GM11168 (cell line): Measurements from ENCODE around the gene UMAD1.

Source experiments
- in situ Hi-C: fragments of 300-500 bp; cut with MboI; formaldehyde crosslinking; loops from one replicate; pipeline ENCODE4 v1.12.0; 2022; ENCODE audit warnings: low sequenced_read_pairs; ENCODE audit not compliant: unreplicated experiment

UMAD1 gene

GRCh38 chr7:7640221-7641128 lies at the start of gene UMAD1:
UMAD1 (plus strand) TSS chr7:7640752; CDS start chr7:7673372, 32,620 bp downstream.
- in situ Hi-C loops, result no loop called here

GRCh38 chr7:7595451-7595850 lies 45.1 kb upstream of the UMAD1 start:
- in situ Hi-C loops, result loop anchor here (10.0 kb wide), 1 partner anchor 169 kb away; no protein-coding TSS in a partner anchor

GRCh38 chr7:7596176-7596575 lies 44.4 kb upstream of the UMAD1 start:
- in situ Hi-C loops, result loop anchor here (10.0 kb wide), 1 partner anchor 169 kb away; no protein-coding TSS in a partner anchor

GRCh38 chr7:7607010-7607409 lies 33.5 kb upstream of the UMAD1 start:
- in situ Hi-C loops, result no loop called here

- in situ Hi-C loops, result no loop called here
Measured at GRCh38 chr7:7609330-7609729, 31.2 kb upstream of the UMAD1 start.

GRCh38 chr7:7612519-7612918 lies 28.0 kb upstream of the UMAD1 start:
- in situ Hi-C loops, result no loop called here

- in situ Hi-C loops, result no loop called here
Measured at GRCh38 chr7:7613210-7613609, 27.3 kb upstream of the UMAD1 start.

GRCh38 chr7:7614018-7614741 lies 26.4 kb upstream of the UMAD1 start:
- in situ Hi-C loops, result no loop called here

GRCh38 chr7:7617550-7617949 lies 23.0 kb upstream of the UMAD1 start:
- in situ Hi-C loops, result no loop called here

GRCh38 chr7:7618410-7618809 lies 22.1 kb upstream of the UMAD1 start:
- in situ Hi-C loops, result no loop called here

- in situ Hi-C loops, result no loop called here
Measured at GRCh38 chr7:7620236-7620635, 20.3 kb upstream of the UMAD1 start.

GRCh38 chr7:7620644-7621210 lies 19.8 kb upstream of the UMAD1 start:
- in situ Hi-C loops, result no loop called here

- in situ Hi-C loops, result no loop called here
Measured at GRCh38 chr7:7628476-7628875, 12.1 kb upstream of the UMAD1 start.

- in situ Hi-C loops, result no loop called here
Measured at GRCh38 chr7:7630626-7631329, 9.8 kb upstream of the UMAD1 start.

GRCh38 chr7:7639421-7639820 lies 1.1 kb upstream of the UMAD1 start:
- in situ Hi-C loops, result no loop called here

- in situ Hi-C loops, result no loop called here
Measured at GRCh38 chr7:7639847-7640220, 718 bp upstream of the UMAD1 start.

GRCh38 chr7:7641129-7641663 lies 644 bp downstream of the UMAD1 start:
- in situ Hi-C loops, result no loop called here

GRCh38 chr7:7642081-7642480 lies 1.5 kb downstream of the UMAD1 start:
- in situ Hi-C loops, result no loop called here

- in situ Hi-C loops, result no loop called here
Measured at GRCh38 chr7:7647495-7648036, 7.0 kb downstream of the UMAD1 start.

- in situ Hi-C loops, result no loop called here
Measured at GRCh38 chr7:7650682-7651206, 10.2 kb downstream of the UMAD1 start.
